ENCODE measurements around the gene UBQLNL.

The UBQLNL gene

GRCh38 chr11:5516599-5516998, at the start of gene UBQLNL:
Gene UBQLNL, minus strand, starts transcription at chr11:5516699. Its CDS starts 258 bp downstream, at chr11:5516441.
- DNase-seq (no peak), ATAC-seq (no peak)
- no peaks in the 10 kb centered on the region for H3K4me1 Mint-ChIP-seq
- no peaks in the 10 kb centered on the region for H3K27me3 Mint-ChIP-seq
- H3K4me3 Mint-ChIP-seq, result no peak within 1 kb of the TSS
- no peaks in the 10 kb centered on the region for H3K9me3 Mint-ChIP-seq
- H3K27ac Mint-ChIP-seq, result no peak within 1 kb of the TSS

GRCh38 chr11:5564259-5565019, 47.9 kb upstream of the UBQLNL start:
- ATAC-seq, result peak; percentile 64
- Mint-ChIP-seq H3K4me3 (no peak overlapping the region), H3K4me1 (peaks cover 7% of the 10 kb centered on the region), H3K27ac (peak overlapping the region in 1 of 2 donors; percentile 22), H3K27me3 (no peaks in the 10 kb centered on the region), H3K9me3 (peaks cover 0 to 6% of the 10 kb centered on the region in 2 donors)
- no peak for DNase-seq

- no peak for ATAC-seq
- H3K27me3 Mint-ChIP-seq, result no peaks in the 10 kb centered on the region
These were observed 41.3 kb upstream of the UBQLNL start for GRCh38 chr11:5557751-5558150.

DNA sequence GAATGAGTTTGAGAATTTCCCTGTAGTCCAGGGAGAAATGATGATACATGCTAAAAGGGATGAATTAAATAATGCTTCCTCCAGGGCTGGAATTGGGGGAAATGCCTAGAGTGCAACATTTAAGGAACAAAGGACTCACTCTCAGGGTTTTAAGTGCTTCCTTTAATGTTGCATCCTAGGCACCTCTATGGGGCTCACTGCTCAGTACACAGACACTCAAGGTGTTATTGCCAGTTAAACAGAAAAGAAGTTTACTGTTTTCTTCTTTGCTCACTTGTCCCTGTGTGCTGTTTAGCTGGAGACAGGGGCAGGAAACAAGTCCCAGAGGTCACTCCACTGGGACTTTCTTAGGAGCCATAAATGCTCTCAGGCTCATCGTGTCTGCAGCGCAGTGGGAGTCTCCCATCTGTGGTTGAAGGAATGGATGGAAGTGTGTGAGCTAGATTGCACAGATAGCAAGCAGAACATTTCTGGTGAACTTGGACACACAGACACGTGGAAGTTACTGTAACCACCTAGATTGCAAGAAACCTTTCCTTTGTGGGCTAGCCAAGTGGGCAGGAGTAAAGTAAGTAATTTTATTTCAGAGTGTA, 40.2 kb upstream of the UBQLNL start:
- Mint-ChIP-seq H3K9me3 (no peaks in the 10 kb centered on the region), H3K27ac (no peak overlapping the region), H3K27me3 (no peaks in the 10 kb centered on the region), H3K4me1 (no peaks in the 10 kb centered on the region), H3K4me3 (no peak overlapping the region)
- DNase-seq, result no peak
- no peak for ATAC-seq

More at GRCh38 chr11:5557751-5558150, 41.3 kb upstream of the UBQLNL start:
- no peak for DNase-seq
- Mint-ChIP-seq H3K9me3 (no peaks in the 10 kb centered on the region), H3K4me1 (no peaks in the 10 kb centered on the region), H3K27ac (no peak overlapping the region), H3K4me3 (no peak overlapping the region)

- no peak for DNase-seq
- Mint-ChIP-seq H3K4me1 (no peaks in the 10 kb centered on the region), H3K27me3 (no peaks in the 10 kb centered on the region), H3K4me3 (no peak overlapping the region), H3K27ac (no peak overlapping the region), H3K9me3 (no peaks in the 10 kb centered on the region)
- no peak for ATAC-seq
These were observed 36.8 kb upstream of the UBQLNL start for GRCh38 chr11:5553343-5553742.

DNA sequence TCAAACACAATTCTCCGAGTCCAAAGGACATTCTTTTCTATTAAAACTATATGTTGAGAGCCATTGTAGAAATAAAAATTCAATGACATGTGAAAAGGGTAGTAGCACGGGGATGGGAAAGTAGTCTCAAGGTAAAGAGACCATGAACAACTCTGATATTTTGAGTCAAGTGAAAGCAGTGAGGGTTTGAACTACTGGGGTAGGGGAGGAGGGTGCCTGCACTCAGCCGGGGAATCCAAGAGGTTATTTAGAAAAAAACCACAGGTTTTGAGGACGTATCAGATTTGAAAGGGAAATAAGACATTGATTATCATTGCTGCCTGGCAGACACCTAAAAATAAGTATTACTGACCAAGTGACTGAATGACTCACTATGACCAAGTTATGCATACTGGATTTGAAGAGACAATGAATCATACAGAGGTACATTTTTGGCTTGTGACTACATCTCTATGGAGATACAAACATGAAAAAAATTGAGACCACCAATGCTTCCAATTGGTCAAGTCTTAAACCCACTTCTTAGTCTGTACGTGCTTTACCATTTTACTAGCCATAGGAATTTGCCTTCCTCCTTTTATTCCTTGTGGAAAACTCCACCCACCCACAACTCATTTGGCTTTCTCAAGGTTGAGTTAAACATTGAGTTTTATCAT, 34.1 kb upstream of the UBQLNL start:
- DNase-seq (no peak), ATAC-seq (no peak)
- H3K27ac Mint-ChIP-seq, result peak overlapping the region in 1 of 2 donors; percentile 13
- no peaks in the 10 kb centered on the region for H3K4me1 Mint-ChIP-seq
- no peak overlapping the region for H3K4me3 Mint-ChIP-seq
- no peaks in the 10 kb centered on the region for H3K9me3 Mint-ChIP-seq
- H3K27me3 Mint-ChIP-seq, result no peaks in the 10 kb centered on the region

DNA sequence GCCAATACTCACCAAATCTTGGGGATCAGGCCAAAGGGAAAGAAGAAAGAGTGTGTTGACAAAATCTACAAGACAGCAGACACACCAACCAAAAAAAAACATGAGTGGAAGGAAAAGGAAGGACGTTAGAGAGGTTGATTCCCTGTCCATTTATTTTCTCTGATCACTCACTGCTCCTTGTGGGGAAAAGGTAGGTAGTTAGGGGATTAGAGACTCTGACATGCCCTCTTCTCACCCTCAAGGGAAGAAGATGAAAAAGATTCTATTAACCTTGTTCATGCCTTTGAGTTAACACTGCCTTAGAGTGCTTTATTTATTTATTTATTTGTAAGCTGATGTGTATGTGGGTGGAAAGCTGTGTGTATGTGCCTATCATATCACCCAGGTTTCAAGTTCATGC, 31.9 kb upstream of the UBQLNL start, which contains the start of gene OR52H1:
Gene OR52H1, minus strand, starts transcription at position 101 of the 400 bp plus-strand sequence. CDS start 3,035 bp downstream, outside the sequence.
- Mint-ChIP-seq H3K4me3 (no peak within 1 kb of the TSS), H3K27ac (no peak within 1 kb of the TSS), H3K4me1 (no peaks in the 10 kb centered on the region), H3K9me3 (no peaks in the 10 kb centered on the region), H3K27me3 (no peaks in the 10 kb centered on the region)
- ATAC-seq, result no peak
- DNase-seq, result no peak

DNA sequence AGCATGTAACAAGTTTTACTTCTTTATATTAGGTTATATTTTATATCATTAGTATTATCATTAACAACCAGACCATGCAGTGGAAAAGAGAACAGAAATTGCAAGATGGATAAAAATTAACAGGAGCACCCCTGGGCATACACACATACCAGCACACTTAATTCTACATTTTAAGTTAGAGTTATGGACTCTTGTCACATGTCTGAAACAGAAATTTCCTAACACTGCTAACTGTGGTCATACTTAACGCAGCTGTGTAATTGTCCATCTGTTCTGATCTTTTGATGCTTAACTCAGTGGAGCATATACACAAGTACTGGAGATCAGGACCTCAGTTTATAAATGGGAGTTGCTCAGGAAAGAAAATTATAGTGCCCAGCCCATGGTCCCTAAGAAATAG, 31.5 kb upstream of the UBQLNL start:
- H3K9me3 Mint-ChIP-seq, result no peaks in the 10 kb centered on the region
- H3K27me3 Mint-ChIP-seq, result no peaks in the 10 kb centered on the region
- no peak overlapping the region for H3K27ac Mint-ChIP-seq
- ATAC-seq (no peak), DNase-seq (no peak)
- H3K4me1 Mint-ChIP-seq, result no peaks in the 10 kb centered on the region
- H3K4me3 Mint-ChIP-seq, result no peak overlapping the region

DNA sequence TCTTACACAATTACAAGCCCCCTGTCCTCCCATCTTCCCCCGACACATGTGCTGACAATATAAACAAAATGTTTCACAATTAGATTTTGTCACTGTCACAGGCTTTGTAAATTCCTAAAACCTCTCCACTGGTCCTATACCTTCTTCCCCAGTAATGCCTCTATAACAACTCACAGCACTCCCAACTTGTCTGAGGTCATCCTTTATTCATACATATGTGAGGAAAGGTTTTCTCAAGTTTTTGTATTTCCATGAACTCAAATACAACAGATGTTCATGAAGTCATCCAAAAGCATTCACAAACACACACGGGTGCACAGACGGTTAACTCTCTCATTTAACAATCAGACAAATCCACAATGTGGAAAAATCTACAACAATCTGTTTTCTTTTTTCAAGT, 30.0 kb upstream of the UBQLNL start:
- Mint-ChIP-seq H3K27ac (no peak overlapping the region), H3K4me3 (no peak overlapping the region), H3K4me1 (no peaks in the 10 kb centered on the region), H3K9me3 (no peaks in the 10 kb centered on the region), H3K27me3 (no peaks in the 10 kb centered on the region)
- DNase-seq (no peak), ATAC-seq (no peak)

DNA sequence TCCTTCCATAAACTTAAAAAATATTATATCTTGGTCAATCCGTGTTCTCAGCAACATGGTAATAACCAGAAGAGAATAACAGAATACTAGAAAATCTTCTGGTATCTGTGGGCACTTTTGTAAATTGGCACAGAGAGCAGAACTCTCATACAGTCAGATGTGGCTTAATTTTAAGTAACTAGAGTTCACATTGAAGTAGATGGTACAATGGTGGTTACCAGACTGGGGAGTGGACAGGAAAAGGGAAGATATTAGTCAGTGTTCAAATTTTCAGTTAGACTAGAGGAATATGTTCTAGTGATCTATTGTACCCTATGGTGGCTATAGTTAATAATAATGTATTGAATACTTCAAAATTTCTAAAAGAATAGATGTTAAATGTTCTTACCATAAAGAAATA, 24.9 kb upstream of the UBQLNL start:
- H3K27me3 Mint-ChIP-seq, result no peaks in the 10 kb centered on the region
- peaks cover 0 to 10% of the 10 kb centered on the region in 2 donors for H3K9me3 Mint-ChIP-seq
- H3K27ac Mint-ChIP-seq, result no peak overlapping the region
- no peak overlapping the region for H3K4me3 Mint-ChIP-seq
- DNase-seq (no peak), ATAC-seq (no peak)
- no peaks in the 10 kb centered on the region for H3K4me1 Mint-ChIP-seq

- Mint-ChIP-seq H3K4me1 (no peaks in the 10 kb centered on the region), H3K9me3 (peaks cover 0 to 10% of the 10 kb centered on the region in 2 donors), H3K4me3 (no peak overlapping the region), H3K27ac (no peak overlapping the region), H3K27me3 (no peaks in the 10 kb centered on the region)
- DNase-seq (no peak), ATAC-seq (no peak)
These were observed 20.0 kb upstream of the UBQLNL start for GRCh38 chr11:5536482-5536881.

GRCh38 chr11:5534046-5534445, 17.5 kb upstream of the UBQLNL start:
- Mint-ChIP-seq H3K4me3 (no peak overlapping the region), H3K27ac (no peak overlapping the region), H3K27me3 (no peaks in the 10 kb centered on the region), H3K9me3 (peaks cover 0 to 10% of the 10 kb centered on the region in 2 donors), H3K4me1 (no peaks in the 10 kb centered on the region)
- no peak for DNase-seq
- no peak for ATAC-seq

GRCh38 chr11:5531053-5531831, 14.7 kb upstream of the UBQLNL start:
- Mint-ChIP-seq H3K4me3 (no peak overlapping the region), H3K27ac (no peak overlapping the region), H3K27me3 (no peaks in the 10 kb centered on the region), H3K9me3 (no peaks in the 10 kb centered on the region), H3K4me1 (no peaks in the 10 kb centered on the region)
- no peak for ATAC-seq
- DNase-seq, result no peak

- no peaks in the 10 kb centered on the region for H3K27me3 Mint-ChIP-seq
- H3K4me1 Mint-ChIP-seq, result no peaks in the 10 kb centered on the region
- no peak overlapping the region for H3K27ac Mint-ChIP-seq
- H3K4me3 Mint-ChIP-seq, result no peak overlapping the region
- no peak for DNase-seq
- H3K9me3 Mint-ChIP-seq, result no peaks in the 10 kb centered on the region
- ATAC-seq, result no peak
These were observed 12.0 kb upstream of the UBQLNL start for GRCh38 chr11:5528495-5528894.

GRCh38 chr11:5527716-5528115, 11.2 kb upstream of the UBQLNL start:
- Mint-ChIP-seq H3K4me3 (no peak overlapping the region), H3K27me3 (no peaks in the 10 kb centered on the region), H3K9me3 (no peaks in the 10 kb centered on the region), H3K4me1 (no peaks in the 10 kb centered on the region), H3K27ac (no peak overlapping the region)
- DNase-seq (no peak), ATAC-seq (no peak)
